ENCODE results near the gene TMEM250. TPM values are rescaled to one million over a fixed set of nuclear protein-coding genes. Genes with fewer than 3 reads are reported as not detected.
A peak's percentile ranks its signal among the peaks of the same experiment; 100 is the strongest.

The TMEM250 gene
- total RNA-seq, 1 donor from 2014 or later = 37.4 TPM

DNA sequence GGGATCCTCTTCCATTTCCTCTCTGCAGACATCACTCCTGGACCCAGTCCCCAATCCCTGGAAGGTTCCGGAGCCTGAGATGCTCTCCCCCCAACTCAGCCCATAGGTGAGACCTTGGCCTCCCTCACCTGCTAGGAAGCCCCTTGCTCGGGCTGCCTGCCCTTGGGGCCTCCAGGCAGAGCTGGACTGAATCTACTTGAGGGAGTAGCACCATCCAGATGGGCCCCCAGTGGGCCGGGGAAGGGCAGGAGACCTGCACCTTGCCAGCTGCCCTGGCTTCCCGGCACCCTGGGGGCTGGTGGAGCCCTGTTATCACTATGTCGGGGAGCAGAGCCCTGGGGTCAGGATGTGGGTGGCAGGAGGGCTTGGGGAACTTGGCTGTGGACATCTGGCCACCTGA is 26.9 kb upstream of the TMEM250 start:
- H3K36me3 Mint-ChIP-seq (ENCODE audit: low read depth) = no peaks in the 10 kb centered on the region
- peaks cover 10% of the 10 kb centered on the region for H3K4me1 Mint-ChIP-seq
- no peak for DNase-seq (ENCODE audit: low read depth, low spot score)
- no peak for TF ChIP-seq CTCF (conservative IDR thresholded peaks at IDR 0.05)
- no peak overlapping the region for H3K4me3 Mint-ChIP-seq
- H3K27me3 Mint-ChIP-seq (ENCODE audit: low read depth) = peaks cover 40% of the 10 kb centered on the region
- H3K27ac Mint-ChIP-seq (ENCODE audit: unreplicated experiment) = no peak overlapping the region
- no peaks in the 10 kb centered on the region for H3K9me3 Mint-ChIP-seq

DNA sequence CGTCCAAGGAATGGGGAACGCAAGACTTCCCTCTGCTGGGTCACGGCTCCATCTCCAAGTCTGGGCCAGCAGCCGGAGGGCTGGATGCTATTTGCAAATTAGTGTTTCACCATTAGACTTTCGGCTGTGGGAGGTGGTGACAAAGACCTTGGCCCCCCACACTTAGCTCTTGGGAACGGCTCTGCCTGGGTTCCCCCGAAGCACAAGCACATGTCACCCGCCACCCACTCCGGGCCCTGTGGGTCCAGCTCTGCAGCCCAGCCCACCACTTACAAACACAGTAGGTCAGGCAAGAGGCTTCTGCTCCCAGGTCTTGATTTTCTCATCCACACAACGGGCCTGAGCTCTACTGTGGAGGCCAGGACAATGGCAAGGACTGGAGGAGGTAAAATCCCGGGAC is 25.8 kb upstream of the TMEM250 start:
- DNase-seq (ENCODE audit: low read depth, low spot score) = no peak
- Mint-ChIP-seq H3K27me3 (ENCODE audit: low read depth) (peaks cover 38% of the 10 kb centered on the region), H3K27ac (ENCODE audit: unreplicated experiment) (no peak overlapping the region), H3K4me1 (peaks cover 10% of the 10 kb centered on the region), H3K4me3 (no peak overlapping the region), H3K9me3 (no peaks in the 10 kb centered on the region), H3K36me3 (ENCODE audit: low read depth) (no peaks in the 10 kb centered on the region)
- TF ChIP-seq CTCF (conservative IDR thresholded peaks at IDR 0.05) = no peak

DNA sequence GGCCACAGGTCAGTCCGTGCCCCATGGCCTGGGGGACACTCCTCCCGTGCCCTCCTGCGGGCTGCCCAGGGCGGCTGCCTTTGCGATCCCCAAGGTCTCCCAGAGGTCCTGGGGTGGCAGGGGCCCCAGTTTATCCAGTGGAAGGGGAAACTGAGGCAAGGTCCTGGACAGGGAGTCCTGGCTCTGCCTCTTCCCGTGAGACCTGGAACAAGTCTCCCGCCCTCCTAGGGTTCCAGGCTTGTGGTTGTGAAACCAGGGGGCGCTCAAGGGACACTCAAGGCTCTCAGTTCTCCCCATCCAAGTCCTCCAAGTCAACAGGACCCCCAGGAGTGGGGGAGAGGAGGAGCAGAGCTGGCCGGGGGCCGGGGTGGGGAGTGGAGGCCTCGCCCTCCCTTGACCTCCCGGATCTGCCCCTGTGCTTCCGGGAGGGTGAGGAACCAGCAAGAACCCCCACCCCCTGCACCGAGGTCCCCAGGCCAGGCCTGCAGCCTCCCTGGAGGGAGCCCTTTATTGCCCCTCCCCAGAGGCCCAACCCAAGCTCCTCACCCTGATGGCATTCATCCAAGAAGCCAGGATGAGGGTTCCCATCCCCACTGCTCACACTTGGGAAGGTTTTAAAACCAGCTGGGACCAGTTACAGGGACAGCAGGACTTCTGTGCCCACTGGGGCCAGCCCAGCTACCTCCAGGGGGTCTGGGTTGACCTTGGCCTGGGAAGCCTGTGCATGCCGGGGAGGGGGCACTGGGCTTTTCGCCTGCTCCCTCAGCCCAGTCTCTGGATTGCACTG is 24.7 kb upstream of the TMEM250 start:
- H3K9me3 Mint-ChIP-seq = no peaks in the 10 kb centered on the region
- H3K4me3 Mint-ChIP-seq = no peak overlapping the region
- H3K27ac Mint-ChIP-seq (ENCODE audit: unreplicated experiment) = no peak overlapping the region
- H3K27me3 Mint-ChIP-seq (ENCODE audit: low read depth) = peaks cover 39% of the 10 kb centered on the region
- TF ChIP-seq CTCF (conservative IDR thresholded peaks at IDR 0.05) = peak; percentile 51
- peaks cover 13% of the 10 kb centered on the region for H3K4me1 Mint-ChIP-seq
- H3K36me3 Mint-ChIP-seq (ENCODE audit: low read depth) = no peaks in the 10 kb centered on the region
- DNase-seq (ENCODE audit: low read depth, low spot score) = no peak

- no peak for DNase-seq (ENCODE audit: low read depth, low spot score)
- no peak overlapping the region for H3K4me3 Mint-ChIP-seq
- no peak for TF ChIP-seq CTCF (conservative IDR thresholded peaks at IDR 0.05)
Measured at GRCh38 chr9:136142859-136143214, 24.2 kb upstream of the TMEM250 start.

GRCh38 chr9:136142414-136142796 is 23.7 kb upstream of the TMEM250 start:
- Mint-ChIP-seq H3K9me3 (no peaks in the 10 kb centered on the region), H3K27ac (ENCODE audit: unreplicated experiment) (no peak overlapping the region), H3K36me3 (ENCODE audit: low read depth) (no peaks in the 10 kb centered on the region), H3K27me3 (ENCODE audit: low read depth) (peaks cover 32% of the 10 kb centered on the region), H3K4me1 (peaks cover 8% of the 10 kb centered on the region), H3K4me3 (no peak overlapping the region)
- no peak for TF ChIP-seq CTCF (conservative IDR thresholded peaks at IDR 0.05)
- no peak for DNase-seq (ENCODE audit: low read depth, low spot score)

More at GRCh38 chr9:136142859-136143214, 24.2 kb upstream of the TMEM250 start:
- Mint-ChIP-seq H3K27me3 (ENCODE audit: low read depth) (peaks cover 34% of the 10 kb centered on the region), H3K27ac (ENCODE audit: unreplicated experiment) (no peak overlapping the region), H3K9me3 (no peaks in the 10 kb centered on the region), H3K36me3 (ENCODE audit: low read depth) (no peaks in the 10 kb centered on the region), H3K4me1 (peaks cover 8% of the 10 kb centered on the region)
